Lower leg skin (tissue), 3 donors: Measurements from ENCODE around the gene DNER.

Source experiments
- CTCF ChIP-seq, 3 donors: fragments of 450-650 bp; IDR thresholded peaks; one replicate each; pipeline ENCODE4 v1.5.1; 2016; ENCODE audit warnings: antibody characterized with exemption in 3 of 3, mild to moderate bottlenecking in 3 of 3, moderate library complexity in 2 of 3
- POLR2A ChIP-seq, 2 donors: fragments of 450-650 bp; IDR thresholded peaks; one replicate each; pipeline ENCODE4 v1.6.1; 2016 to 2017; ENCODE audit warnings: antibody characterized with exemption in 2 of 2, mild to moderate bottlenecking in 1 of 2, moderate library complexity in 1 of 2

DNA sequence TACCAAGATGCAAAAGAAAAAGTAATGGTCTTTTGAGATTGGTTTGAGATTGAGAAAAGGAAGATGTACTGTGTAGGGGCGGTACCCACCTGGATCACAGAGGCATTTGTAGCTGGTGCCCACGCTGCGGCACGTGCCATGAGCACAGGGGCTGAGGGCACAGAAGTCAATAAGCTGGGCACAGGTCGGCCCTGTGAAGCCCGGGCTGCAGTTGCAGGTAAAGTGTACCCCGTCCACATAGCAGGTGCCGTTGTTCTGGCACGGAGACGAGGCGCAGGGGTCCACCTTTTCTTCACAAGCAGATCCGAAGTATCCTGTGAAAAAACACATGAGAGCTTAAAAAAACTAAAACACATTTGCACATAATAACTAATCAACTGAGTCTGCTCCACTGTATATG is 267.1 kb downstream of the DNER start:
- no peak for TF ChIP-seq CTCF (IDR thresholded peaks at IDR 0.05)
- TF ChIP-seq POLR2A (IDR thresholded peaks at IDR 0.05), result no peak
